Natural killer cell (primary cell): ENCODE results near the gene MYO1E. TPM values are rescaled to one million over a fixed set of nuclear protein-coding genes. Genes with fewer than 3 reads are reported as not detected.

Experiments
- ATAC-seq, 3 donors: fragments of 150-1000 bp in 2 of 3; fragments of 200-7000 bp in 1 of 3; cut with Tn5 transposase; 1 replicate in 1 of 3; 2 replicates in 2 of 3; pipeline ENCODE4 v1.10.0; 2021; ENCODE audit warnings: mild to moderate bottlenecking in 2 of 3, moderate library complexity in 2 of 3
- DNase-seq, 2 donors: peaks; one replicate each; pipeline versions ENCODE4 v3.0.0 to v3.0.0-alpha.2; 2013 to 2021; ENCODE audit warnings: mixed read lengths in 1 of 2
- H3K27ac ChIP-seq: one replicate; pipeline ENCODE4 v1.5.1; 2013; ENCODE audit warnings: mild to moderate bottlenecking, low read length
- H3K27me3 ChIP-seq: one replicate; pipeline ENCODE4 v1.6.1; 2013; ENCODE audit warnings: low read length; ENCODE audit not compliant: control insufficient read depth, insufficient read depth
- H3K36me3 ChIP-seq: one replicate; pipeline ENCODE4 v1.6.1; 2013; ENCODE audit warnings: low read length; ENCODE audit not compliant: control insufficient read depth, insufficient read depth
- H3K4me1 ChIP-seq: one replicate; pipeline ENCODE4 v1.6.1; 2013; ENCODE audit warnings: low read length; ENCODE audit not compliant: control insufficient read depth, insufficient read depth
- H3K4me3 ChIP-seq: one replicate; pipeline ENCODE4 v1.5.1; 2013; ENCODE audit warnings: low read length
- H3K9me3 ChIP-seq: one replicate; pipeline ENCODE4 v1.6.1; 2013; ENCODE audit warnings: low read length; ENCODE audit not compliant: control insufficient read depth, insufficient read depth
- H3K27ac Mint-ChIP-seq, 2 donors: one replicate each; pipeline ENCODE4 v1.8.0; 2022; ENCODE audit warnings: mild to moderate bottlenecking in 2 of 2, mixed read lengths in 2 of 2, moderate library complexity in 1 of 2
- H3K27me3 Mint-ChIP-seq, 2 donors: one replicate each; pipeline ENCODE4 v1.8.0; 2022; ENCODE audit warnings: low read depth in 2 of 2, mixed read lengths in 2 of 2
- H3K36me3 Mint-ChIP-seq: one replicate; pipeline ENCODE4 v1.8.0; 2022; ENCODE audit warnings: mixed read lengths
- H3K4me1 Mint-ChIP-seq, 2 donors: one replicate each; pipeline ENCODE4 v1.8.0; 2022; ENCODE audit warnings: mixed read lengths in 2 of 2
- H3K4me3 Mint-ChIP-seq: one replicate; pipeline ENCODE4 v1.8.0; 2022; ENCODE audit warnings: mild to moderate bottlenecking, moderate library complexity, mixed read lengths
- H3K9me3 Mint-ChIP-seq, 2 donors: one replicate each; pipeline ENCODE4 v1.8.0; 2022; ENCODE audit warnings: mixed read lengths in 2 of 2
- CTCF ChIP-seq: fragments of 200-600 bp; IDR thresholded peaks from one replicate; pipeline ENCODE4 v1.8.0; 2022; ENCODE audit warnings: antibody characterized with exemption
- WGBS: methylation state at CpG from one replicate; pipeline ENCODE4 v1.1.7; 2013; ENCODE audit warnings: missing lambda C conversion rate; ENCODE audit not compliant: insufficient coverage; 5-methylcytosine and 5-hydroxymethylcytosine counted together
- intact Hi-C: fragments of 100-400 bp; cut with micrococcal nuclease; formaldehyde crosslinking; loops from one replicate; pipeline ENCODE4 v1.14.2; 2022
- total RNA-seq, 4 donors: library from RNA; stranded (reverse); fragments of 120-200 nt in 1 of 4; gene quantifications; one replicate each; pipeline versions ENCODE4 v1.2.3 to v1.2.4, GENCODE V29; 2013 to 2022

The MYO1E gene
- total RNA-seq, 3 donors from 2014 or later (not counting 1 experiment from before 2014, with no cell fraction given), result 16.1 to 39.4 (median 22.7) TPM

- Histone ChIP-seq H3K27me3 (no peaks in the 10 kb centered on the region), H3K36me3 (no peaks in the 10 kb centered on the region), H3K27ac (no peak overlapping the region), H3K4me1 (peaks cover 12% of the 10 kb centered on the region), H3K4me3 (no peak overlapping the region), H3K9me3 (no peaks in the 10 kb centered on the region)
- no peak for TF ChIP-seq CTCF
- no peak overlapping the region for H3K4me3 Mint-ChIP-seq
- no peak for DNase-seq
- no peaks in the 10 kb centered on the region for H3K9me3 Mint-ChIP-seq
- 84% methylated on average over 2 of the region's 3 CpGs for WGBS
- intact Hi-C loops, result no loop called here
- peaks cover 18 to 19% of the 10 kb centered on the region in 2 donors for H3K4me1 Mint-ChIP-seq
- H3K36me3 Mint-ChIP-seq, result no peaks in the 10 kb centered on the region
- H3K27ac Mint-ChIP-seq, result peak overlapping the region; percentile 51 to 72
- no peaks in the 10 kb centered on the region for H3K27me3 Mint-ChIP-seq
- ATAC-seq, result no peak
Observed at GRCh38 chr15:59169251-59169708, 203.4 kb downstream of the MYO1E start.

GRCh38 chr15:59168536-59168935, 204.1 kb downstream of the MYO1E start:
- 88% methylated on average over 7 of the region's 7 CpGs for WGBS
- Histone ChIP-seq H3K27ac (no peak overlapping the region), H3K9me3 (no peaks in the 10 kb centered on the region), H3K36me3 (no peaks in the 10 kb centered on the region), H3K27me3 (no peaks in the 10 kb centered on the region), H3K4me1 (peaks cover 12% of the 10 kb centered on the region), H3K4me3 (no peak overlapping the region)
- Mint-ChIP-seq H3K27ac (no peak overlapping the region), H3K4me1 (peaks cover 18 to 19% of the 10 kb centered on the region in 2 donors), H3K9me3 (no peaks in the 10 kb centered on the region), H3K36me3 (no peaks in the 10 kb centered on the region), H3K4me3 (no peak overlapping the region), H3K27me3 (no peaks in the 10 kb centered on the region)
- ATAC-seq, result no peak
- no peak for DNase-seq
- intact Hi-C loops, result no loop called here
- TF ChIP-seq CTCF, result no peak

- no peak for TF ChIP-seq CTCF
- Mint-ChIP-seq H3K4me1 (peaks cover 18 to 19% of the 10 kb centered on the region in 2 donors), H3K4me3 (no peak overlapping the region), H3K9me3 (no peaks in the 10 kb centered on the region), H3K27me3 (no peaks in the 10 kb centered on the region), H3K27ac (no peak overlapping the region), H3K36me3 (no peaks in the 10 kb centered on the region)
- Histone ChIP-seq H3K4me1 (peaks cover 12% of the 10 kb centered on the region), H3K27me3 (no peaks in the 10 kb centered on the region), H3K36me3 (no peaks in the 10 kb centered on the region), H3K9me3 (no peaks in the 10 kb centered on the region), H3K27ac (no peak overlapping the region), H3K4me3 (no peak overlapping the region)
- ATAC-seq (no peak), DNase-seq (no peak)
- intact Hi-C loops, result no loop called here
- WGBS, result 85% methylated on average over 11 of the region's 11 CpGs
Observed at GRCh38 chr15:59166601-59167265, 205.9 kb downstream of the MYO1E start.

- no peak for TF ChIP-seq CTCF
- ATAC-seq (no peak), DNase-seq (no peak)
- Histone ChIP-seq H3K4me1 (peaks cover 12% of the 10 kb centered on the region), H3K27me3 (no peaks in the 10 kb centered on the region), H3K27ac (no peak overlapping the region), H3K9me3 (no peaks in the 10 kb centered on the region), H3K36me3 (no peaks in the 10 kb centered on the region), H3K4me3 (no peak overlapping the region)
- intact Hi-C loops, result no loop called here
- Mint-ChIP-seq H3K36me3 (no peaks in the 10 kb centered on the region), H3K27me3 (no peaks in the 10 kb centered on the region), H3K27ac (no peak overlapping the region), H3K9me3 (no peaks in the 10 kb centered on the region), H3K4me1 (peaks cover 18 to 19% of the 10 kb centered on the region in 2 donors), H3K4me3 (no peak overlapping the region)
- WGBS, result 72% methylated on average over 4 of the region's 4 CpGs
Observed at GRCh38 chr15:59166166-59166565, 206.5 kb downstream of the MYO1E start.
